ENCODE data around the gene RAE1. TPM values are rescaled to one million over a fixed set of nuclear protein-coding genes. Genes with fewer than 3 reads are reported as not detected.
A peak's percentile ranks its signal among the peaks of the same experiment; 100 is the strongest.

RAE1 gene
- total and polyA plus RNA-seq, 2 of the 8 experiments (the other 6 are each of a cell fraction or from before 2014, with no cell fraction given) = 35.9 to 44.9 TPM

DNA sequence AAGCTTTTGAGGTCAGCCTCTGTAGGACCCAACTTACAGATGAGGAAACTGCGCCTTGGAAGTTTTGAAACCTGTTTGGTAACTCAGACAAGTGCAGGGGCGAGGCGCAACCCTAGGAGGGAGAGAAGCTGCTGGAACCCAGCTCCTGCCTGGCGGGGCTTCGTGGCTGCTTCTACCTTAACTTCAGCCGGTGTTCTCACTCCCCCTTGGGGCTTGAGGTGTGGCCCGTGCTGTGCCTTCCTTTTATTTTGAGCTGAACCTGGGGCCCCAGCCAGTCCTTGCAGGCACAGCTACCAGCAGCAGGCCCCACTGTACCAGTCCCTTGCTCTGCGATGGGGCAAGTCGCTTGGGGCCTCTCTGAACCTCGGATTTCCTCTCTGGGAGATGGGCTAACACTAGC, 52.2 kb downstream of the RAE1 start:
- TF ChIP-seq EZH2 (IDR thresholded peaks at IDR 0.05; ENCODE audit: low read depth, low read length, severe bottlenecking) (no peak), YY1 (IDR thresholded peaks at IDR 0.05; ENCODE audit: low read depth, low read length) (no peak), SIX5 (IDR thresholded peaks at IDR 0.05; ENCODE audit: low read depth, low read length) (no peak), ZNF274 (IDR thresholded peaks at IDR 0.05; ENCODE audit: borderline replicate concordance, extremely low read depth, low read length) (no peak), GABPA (IDR thresholded peaks at IDR 0.05; ENCODE audit: borderline replicate concordance, insufficient read depth, low read length) (no peak), TEAD4 (IDR thresholded peaks at IDR 0.05; ENCODE audit: low read depth, low read length) (no peak), POU5F1 (IDR thresholded peaks at IDR 0.05; ENCODE audit: low read depth, low read length) (no peak), BCL11A (IDR thresholded peaks at IDR 0.05; ENCODE audit: low read depth in 2 of 2, low read length in 2 of 2) (no peak), SIRT6 (IDR thresholded peaks at IDR 0.05; ENCODE audit: low read length) (no peak), RXRA (IDR thresholded peaks at IDR 0.05; ENCODE audit: insufficient read depth, low read depth, low read length) (no peak), GTF2F1 (IDR thresholded peaks at IDR 0.05; ENCODE audit: borderline replicate concordance, low read depth, low read length) (no peak), POLR2A (IDR thresholded peaks at IDR 0.05; ENCODE audit: control extremely low read depth in 1 of 2, low read depth in 2 of 2, low read length in 2 of 2) (no peak), CHD1 (IDR thresholded peaks at IDR 0.05; ENCODE audit: low read depth, low read length) (no peak), TBP (IDR thresholded peaks at IDR 0.05; ENCODE audit: low read depth, low read length) (no peak)
- no peak overlapping the region for H4K5ac ChIP-seq (ENCODE audit: insufficient read length, low read depth, low read length)
- peak overlapping the region; percentile 83; the same call in 1 of the 2 replicates for H4K8ac ChIP-seq (ENCODE audit: extremely low read depth, insufficient read depth, low read length)
- H3K9ac ChIP-seq (replicated peaks in 1 of 4; ENCODE audit: extremely low read depth in 1 of 4, low read depth in 3 of 4, low read length in 3 of 4) = no peak overlapping the region
- no peak overlapping the region for H2BK20ac ChIP-seq (ENCODE audit: low read length)
- no peak overlapping the region for H3K23ac ChIP-seq (ENCODE audit: insufficient read length)
- H3K4me1 ChIP-seq (replicated peaks in 1 of 4; ENCODE audit: control insufficient read depth in 3 of 4, insufficient read depth in 4 of 4, low read length in 3 of 4) = no peaks in the 10 kb centered on the region
- DNase-seq (ENCODE audit: low read depth in 1 of 2, low spot score in 2 of 2) (no peak), FAIRE-seq (no peak)
- no peaks in the 10 kb centered on the region for H3K23me2 ChIP-seq (ENCODE audit: low read depth, low read length)
- no peak overlapping the region for H2AFZ ChIP-seq (ENCODE audit: low read length)
- H4K91ac ChIP-seq (replicated peaks; ENCODE audit: insufficient read length, low read length) = no peak overlapping the region
- peaks cover 0 to 45% (median 26%) of the 10 kb centered on the region in 4 experiments; a peak in 7 of 8 replicates for H3K36me3 ChIP-seq (ENCODE audit: control insufficient read depth in 2 of 4, insufficient read depth in 4 of 4, low read length in 3 of 4)
- H3K56ac ChIP-seq (replicated peaks; ENCODE audit: insufficient read length, low read depth, low read length) = no peak overlapping the region
- no peak overlapping the region for H2BK15ac ChIP-seq (ENCODE audit: low read length)
- 85% methylated on average over 10 of the region's 10 CpGs; no CpG with 5 or more reads in 1 of the 2 experiments for WGBS, 2 experiments (ENCODE audit: extremely low coverage in 1 of 2, insufficient coverage in 1 of 2, insufficient read length in 1 of 2, insufficient replicate concordance in 2 of 2, low coverage in 1 of 2, low lambda C conversion rate in 2 of 2, missing lambda C conversion rate in 1 of 2)
- H3K27me3 ChIP-seq (replicated peaks in 1 of 4; ENCODE audit: control insufficient read depth in 3 of 4, extremely low read depth in 1 of 4, insufficient read depth in 3 of 4, low read length in 3 of 4) = no peaks in the 10 kb centered on the region
- H3K4ac ChIP-seq (replicated peaks; ENCODE audit: insufficient read length, low read depth, low read length) = no peak overlapping the region
- H2BK120ac ChIP-seq (replicated peaks; ENCODE audit: low read depth, low read length) = no peak overlapping the region
- H3K9me3 ChIP-seq (ENCODE audit: insufficient read depth in 2 of 2, low read depth in 1 of 2, low read length in 1 of 2) = no peaks in the 10 kb centered on the region
- H3K79me1 ChIP-seq (ENCODE audit: low read depth, low read length) = peaks cover 10% of the 10 kb centered on the region
- H3K27ac ChIP-seq (ENCODE audit: low read depth, low read length) = no peak overlapping the region
- H3K18ac ChIP-seq (ENCODE audit: extremely low read depth, low read length) = no peak overlapping the region
- no peak overlapping the region for H3K14ac ChIP-seq (ENCODE audit: insufficient read length)
- no peak overlapping the region for H3K4me2 ChIP-seq (ENCODE audit: insufficient read depth in 1 of 2, low read depth in 2 of 2, low read length in 2 of 2)
- peaks cover 18 to 45% of the 10 kb centered on the region in 2 experiments for H4K20me1 ChIP-seq (replicated peaks in 1 of 2; ENCODE audit: control insufficient read depth in 1 of 2, insufficient read depth in 2 of 2, low read length in 2 of 2)
- ChIA-PET CTCF (ENCODE audit: partially characterized antibody) (interaction anchor here (0.5 to 1.6 kb wide), 4 partner anchors 13 to 181 kb away, joined by 3 to 4 read pairs (median 3); no protein-coding TSS in a partner anchor), POLR2A (ENCODE audit: partially characterized antibody) (interaction anchor here (0.6 to 3.2 kb wide), 4 partner anchors 10 to 49 kb away, joined by 3 to 11 read pairs (median 5); no protein-coding TSS in a partner anchor)
- H3K79me2 ChIP-seq (ENCODE audit: control insufficient read depth in 1 of 2, insufficient read depth in 2 of 2, low read length in 2 of 2) = peaks cover 0 to 43% of the 10 kb centered on the region in 2 experiments; a peak in 2 of 4 replicates
- no peak overlapping the region for H2BK12ac ChIP-seq (ENCODE audit: low read depth, low read length)
- H3K4me3 ChIP-seq (ENCODE audit: extremely low read depth in 1 of 4, insufficient read depth in 2 of 4, low read depth in 3 of 4, low read length in 4 of 4) = no peak overlapping the region
- no peak overlapping the region for H2AK5ac ChIP-seq (ENCODE audit: low read depth, low read length)
- no peak overlapping the region for H2BK5ac ChIP-seq (ENCODE audit: low read depth, low read length)

Measured in H1 (cell line).